C4-2B (cell line): ENCODE measurements around the gene CACNB2.

Experiments used
- H3K27ac ChIP-seq: fragments of 450-650 bp; 2 replicates; pipeline ENCODE4 v1.5.1; 2017
- CTCF ChIP-seq: fragments of 450-650 bp; conservative IDR thresholded peaks from 2 replicates; pipeline ENCODE4 v1.5.1; 2017; ENCODE audit warnings: mild to moderate bottlenecking
- ZFX ChIP-seq: fragments of 450-650 bp; IDR thresholded peaks from 2 replicates; pipeline ENCODE4 v1.6.1; 2017

The CACNB2 gene

GRCh38 chr10:18271491-18271890, 131.3 kb downstream of the CACNB2 start:
- no peak overlapping the region for H3K27ac ChIP-seq
- TF ChIP-seq ZFX (no peak), CTCF (no peak)

- H3K27ac ChIP-seq, result no peak overlapping the region
- TF ChIP-seq CTCF (no peak), ZFX (no peak)
Measured at GRCh38 chr10:18273039-18273438, 132.8 kb downstream of the CACNB2 start.

- no peak for TF ChIP-seq ZFX
- no peak overlapping the region for H3K27ac ChIP-seq
Measured at GRCh38 chr10:18278181-18278580, 138.0 kb downstream of the CACNB2 start.

- TF ChIP-seq ZFX, result no peak
- no peak for TF ChIP-seq CTCF
- no peak overlapping the region for H3K27ac ChIP-seq
Measured at GRCh38 chr10:18279173-18279572, 138.9 kb downstream of the CACNB2 start.

- H3K27ac ChIP-seq, result no peak overlapping the region
- TF ChIP-seq ZFX (no peak), CTCF (no peak)
Measured at GRCh38 chr10:18282094-18282493, 141.9 kb downstream of the CACNB2 start.

GRCh38 chr10:18290651-18291313, 150.6 kb downstream of the CACNB2 start:
- TF ChIP-seq CTCF (no peak), ZFX (no peak)
- H3K27ac ChIP-seq, result no peak overlapping the region

- no peak for TF ChIP-seq CTCF
- no peak for TF ChIP-seq ZFX
- H3K27ac ChIP-seq, result no peak overlapping the region
Measured at GRCh38 chr10:18293536-18294510, 153.6 kb downstream of the CACNB2 start.
